Stimulated activated CD4-positive, alpha-beta T cell treated with anti-CD3 and anti-CD28 coated beads, Interleukin-2, amount 100 ng/mL, for 48 hours (primary cell): ENCODE measurements around the gene COL23A1.

ENCODE experiments used
- DNase-seq, 2 donors: peaks; one replicate each; pipeline ENCODE4 v3.0.0-alpha.2; 2020

Gene COL23A1

DNA sequence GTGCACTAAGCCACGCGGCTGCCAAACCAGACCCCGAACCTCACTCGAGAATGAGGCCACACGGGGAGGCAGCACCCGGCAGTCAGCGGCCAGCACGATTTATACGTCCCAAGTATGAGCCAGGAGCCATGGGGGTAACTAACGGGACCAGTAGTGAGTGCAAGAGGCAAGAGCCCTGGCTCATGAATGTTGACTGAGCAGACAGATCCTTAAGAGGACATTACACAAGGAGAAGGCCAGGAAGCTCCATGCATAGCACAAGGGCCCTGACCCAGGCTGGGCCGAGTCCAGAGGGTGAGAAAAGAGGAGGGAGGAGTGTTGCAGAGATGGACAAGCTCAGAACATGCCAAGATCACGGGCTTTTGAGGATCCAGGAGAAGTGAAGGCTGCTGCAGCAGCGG, 299.0 kb downstream of the COL23A1 start:
- DNase-seq, result no peak

DNA sequence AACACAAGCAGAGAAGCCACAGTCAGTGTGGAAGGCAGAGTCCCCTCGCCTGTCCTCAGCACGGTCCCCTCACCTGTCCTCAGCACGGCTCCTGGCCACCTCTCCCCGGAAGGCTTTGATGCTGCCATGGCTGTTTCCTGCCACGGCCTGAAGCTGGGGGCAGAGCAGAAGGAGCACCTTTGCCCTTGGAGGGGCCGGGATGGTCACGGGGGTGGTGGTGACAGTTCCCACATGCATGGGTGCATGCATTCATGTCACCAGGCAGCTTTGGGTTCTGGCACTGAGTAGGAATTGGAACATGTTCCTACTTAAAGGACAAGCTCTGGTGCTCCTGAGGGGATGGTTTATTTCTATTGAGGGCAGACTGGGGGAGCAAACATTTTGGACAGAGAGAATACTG, 299.8 kb downstream of the COL23A1 start:
- DNase-seq, result no peak

DNA sequence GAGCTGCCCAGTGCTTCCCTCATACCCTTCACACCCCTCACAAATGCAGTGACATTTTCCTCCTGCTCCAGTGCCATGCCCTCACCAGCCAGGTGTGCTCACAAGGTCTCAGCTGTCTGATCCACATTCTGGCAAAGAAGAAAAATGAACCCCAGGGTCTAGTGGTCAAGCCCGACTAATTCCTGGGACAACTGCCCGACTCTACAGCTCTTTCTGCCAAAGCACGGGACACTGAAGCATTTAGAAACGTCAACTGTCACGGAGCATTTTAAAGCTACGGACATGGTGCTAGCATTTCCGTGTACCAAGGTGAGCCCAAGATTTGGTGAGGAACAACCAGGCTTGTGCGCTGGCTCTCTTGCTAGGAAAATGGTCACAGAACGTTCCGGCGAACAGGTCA, 300.8 kb downstream of the COL23A1 start:
- no peak for DNase-seq

DNA sequence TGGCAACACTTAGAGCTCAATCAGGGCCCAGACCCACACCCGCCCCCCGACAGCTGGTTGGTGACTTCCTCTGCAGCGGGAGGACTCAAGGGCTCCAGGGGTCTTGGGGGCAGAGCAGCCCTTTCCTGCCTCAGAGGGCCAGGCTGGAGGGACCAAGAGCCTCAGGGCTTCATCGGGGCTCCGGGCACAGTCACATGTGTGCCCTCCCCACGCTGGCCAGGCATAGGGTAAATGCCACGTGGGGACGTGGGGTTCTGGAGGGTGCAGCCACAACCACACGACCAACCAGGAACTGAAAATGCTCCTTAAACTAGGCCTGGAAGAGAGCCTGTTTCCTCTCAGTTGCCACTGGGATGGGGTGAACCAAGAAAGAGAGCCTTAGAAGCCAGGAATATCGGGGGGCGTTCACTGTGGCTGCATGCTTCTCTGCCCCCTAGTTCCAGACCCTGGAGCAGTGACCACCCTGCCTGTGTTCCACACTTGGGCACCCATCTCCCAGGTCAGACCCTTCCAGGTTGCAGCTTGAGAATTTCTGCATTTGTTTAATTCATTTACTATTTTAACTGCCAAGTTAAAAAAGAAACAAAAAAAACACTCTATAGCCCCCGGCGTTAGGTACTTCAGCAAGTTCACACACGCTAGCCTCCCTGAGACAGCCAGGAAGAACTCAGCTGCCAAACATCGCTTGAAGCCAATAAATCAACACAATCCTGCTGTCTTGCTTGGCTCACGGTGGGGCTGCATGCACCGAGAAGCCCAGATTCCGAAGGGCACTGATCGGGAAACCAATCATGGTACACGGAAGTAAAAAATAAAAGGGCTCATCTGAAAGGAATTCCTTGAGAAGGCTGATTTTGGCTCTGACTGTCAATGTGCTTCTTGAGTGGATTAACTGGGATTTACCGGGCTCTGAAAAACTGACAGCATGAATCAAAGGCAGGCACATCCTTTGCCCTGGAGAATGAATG, 301.5 kb downstream of the COL23A1 start:
- DNase-seq, result no peak

DNA sequence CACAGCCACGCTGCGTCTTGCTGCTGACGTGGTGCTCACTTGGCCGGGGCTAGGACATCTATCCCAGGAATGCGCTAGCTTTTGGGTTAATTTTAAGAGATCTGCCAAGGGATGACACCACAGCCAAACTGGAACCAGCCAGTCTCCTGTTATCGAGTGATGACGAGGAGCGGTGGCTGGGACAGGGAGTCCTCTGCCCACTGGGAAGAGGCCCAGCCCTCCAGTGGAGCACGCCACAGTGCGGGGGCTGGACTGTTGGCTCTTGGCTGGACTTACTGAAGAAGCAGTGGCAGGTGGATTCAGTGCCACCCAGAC, 302.4 kb downstream of the COL23A1 start:
- no peak for DNase-seq

DNA sequence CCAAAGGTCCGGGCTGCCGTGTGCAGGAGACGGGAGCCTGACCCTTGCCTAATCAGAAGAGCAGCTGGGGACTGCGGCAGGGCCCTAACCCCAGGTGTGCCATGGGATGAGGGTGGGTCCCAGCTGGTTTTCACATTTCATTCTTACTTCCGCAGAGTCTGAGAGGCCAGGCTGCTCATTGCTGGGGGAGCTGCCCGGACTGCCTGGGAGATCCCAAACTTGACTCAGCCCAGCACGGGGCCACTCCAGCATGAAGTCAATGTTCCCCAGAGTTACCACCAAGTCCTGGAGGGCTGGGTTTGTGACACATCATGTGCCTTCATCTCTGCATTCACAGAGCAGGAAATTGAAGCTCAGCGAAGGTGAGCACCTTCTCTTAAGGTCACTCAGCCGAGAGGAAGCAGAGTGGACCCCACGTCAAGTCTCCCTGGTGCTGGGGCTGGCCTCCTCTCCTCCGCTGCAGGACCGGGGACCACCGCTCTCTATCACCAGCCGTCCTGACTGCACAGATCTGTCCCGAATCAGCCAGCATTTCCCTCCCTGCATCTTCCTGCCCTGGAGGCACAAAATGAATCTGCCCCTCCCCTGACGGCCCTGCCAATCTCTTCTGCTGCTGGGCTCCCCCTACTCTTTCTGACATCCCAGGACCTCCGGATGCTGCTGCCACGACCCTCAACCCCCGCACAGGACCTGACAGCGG, 303.0 kb downstream of the COL23A1 start:
- no peak for DNase-seq

DNA sequence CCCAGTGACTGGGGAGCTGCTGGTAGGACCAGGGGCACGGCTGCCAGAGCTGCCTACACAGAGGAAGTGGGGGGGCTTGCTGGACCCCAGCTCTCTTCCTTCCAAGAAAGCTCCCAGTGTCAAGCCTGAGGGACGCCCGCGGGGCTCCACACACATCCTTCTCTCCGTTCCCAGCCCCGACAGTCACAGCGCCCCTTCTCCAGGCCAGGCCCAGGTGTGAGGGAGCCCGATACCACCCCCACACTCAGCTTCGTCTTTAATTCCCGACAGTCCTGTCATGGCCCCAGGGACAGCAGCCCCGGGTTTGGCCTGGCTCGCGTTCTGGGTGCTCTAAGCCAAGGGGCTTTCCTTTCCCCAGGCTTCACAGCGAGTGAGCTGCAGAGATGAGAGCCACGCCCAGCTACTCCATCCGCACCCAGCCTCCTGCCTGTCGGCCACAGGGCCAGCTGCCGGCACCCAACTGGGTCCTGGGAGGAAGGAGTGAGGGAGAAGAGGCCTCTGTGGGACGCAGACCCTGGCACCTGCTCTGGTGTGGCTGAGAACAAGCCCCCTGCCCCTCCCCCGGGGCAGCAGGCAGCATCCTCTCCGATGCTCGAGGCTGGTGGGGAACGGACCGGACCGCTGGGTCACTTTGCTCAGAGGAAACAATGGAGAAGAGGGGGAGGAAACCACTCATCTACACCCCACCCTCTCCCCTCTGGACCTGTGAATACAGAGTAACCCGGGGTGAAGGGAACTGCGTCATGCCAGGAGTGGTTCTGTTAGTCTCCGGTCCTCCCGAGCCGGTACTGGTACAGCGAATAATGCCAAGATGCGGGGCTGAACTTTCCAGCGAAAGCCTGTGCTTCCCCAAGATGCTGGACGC, 303.7 kb downstream of the COL23A1 start:
- DNase-seq, result no peak

DNA sequence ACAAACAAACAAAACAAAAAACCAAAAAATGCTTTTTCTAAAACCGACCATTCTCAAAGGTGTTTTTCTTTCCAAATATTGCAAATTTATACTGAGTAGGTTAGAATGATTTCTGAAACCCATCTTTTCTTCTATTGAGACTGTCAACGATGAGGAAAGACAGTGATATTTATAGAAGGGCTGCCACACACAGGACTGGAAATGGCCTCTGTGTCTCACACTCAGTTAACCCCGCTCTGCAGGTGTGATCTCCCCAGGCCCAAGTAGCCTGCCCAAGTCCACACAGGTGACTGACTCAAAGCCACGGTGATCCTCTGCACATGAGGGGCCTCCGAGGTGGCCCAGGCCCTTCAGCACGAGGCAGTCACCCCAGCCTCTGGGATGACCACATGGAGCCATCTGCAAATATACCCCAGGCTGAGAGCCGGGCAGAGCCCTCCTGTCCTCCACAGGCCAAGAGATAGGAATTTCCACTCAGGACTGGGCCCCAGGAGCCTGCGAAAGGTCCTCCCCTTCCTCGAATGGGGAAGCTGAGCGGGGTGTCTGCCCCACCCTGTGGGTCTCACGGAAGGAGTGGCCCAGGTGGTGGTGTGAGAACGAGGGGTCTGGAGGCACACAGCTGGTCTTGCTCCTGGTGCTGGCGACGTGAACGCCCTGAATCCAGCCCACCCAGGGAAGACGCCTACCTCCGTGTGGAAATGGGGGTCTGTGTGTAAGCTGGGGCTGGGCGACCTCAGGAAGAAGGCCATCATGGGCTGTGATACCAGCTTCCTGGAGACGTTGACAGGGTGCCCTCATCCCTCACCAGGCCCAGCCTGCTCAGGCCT, 304.6 kb downstream of the COL23A1 start:
- DNase-seq, result no peak

DNA sequence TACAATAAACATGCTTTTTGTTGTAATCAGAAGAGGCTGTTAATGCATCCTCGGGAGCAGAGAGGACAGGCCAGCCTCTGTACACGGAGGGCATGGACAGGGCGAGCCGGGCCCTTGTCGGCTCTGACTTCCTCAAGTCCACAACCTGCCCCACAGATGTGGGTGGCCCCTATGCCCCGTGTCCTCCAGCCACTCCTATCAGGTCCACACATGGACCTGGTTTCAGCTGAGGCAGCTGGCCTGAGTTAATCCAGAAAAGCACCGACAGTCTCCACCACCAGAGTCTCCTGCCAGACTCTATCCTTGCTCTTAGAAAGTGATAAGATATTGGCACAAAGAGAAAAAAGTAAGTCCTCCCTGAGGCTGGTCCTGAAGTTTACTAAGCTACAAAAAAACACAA, 305.2 kb downstream of the COL23A1 start:
- DNase-seq, result no peak

DNA sequence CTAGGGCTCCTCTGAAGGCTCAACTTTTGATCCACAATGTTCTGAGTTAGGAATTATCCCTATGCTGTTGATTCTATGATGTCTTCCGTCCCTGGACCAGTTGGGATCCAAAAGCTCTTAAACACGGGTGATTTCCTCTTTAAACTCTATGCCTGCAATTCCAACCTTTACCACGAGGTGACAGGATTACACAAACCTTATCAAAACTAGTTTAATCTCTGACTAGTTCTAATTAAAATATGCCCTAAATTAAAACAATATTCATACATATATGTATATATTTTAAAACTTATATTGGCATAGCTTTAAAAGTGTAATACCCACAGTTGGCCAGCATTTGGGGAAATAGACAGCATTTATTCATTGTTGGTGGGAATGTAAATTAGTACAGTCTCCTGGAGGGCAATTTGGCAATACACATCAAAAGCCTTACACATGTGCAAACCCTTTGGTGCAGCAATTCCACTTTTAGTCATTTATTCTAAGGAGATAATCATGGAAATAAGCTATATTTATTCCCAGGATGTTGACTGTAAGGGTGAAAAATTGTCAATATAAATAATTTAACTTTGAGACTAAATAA, 306.0 kb downstream of the COL23A1 start:
- peak; percentile 16 to 26 for DNase-seq

DNA sequence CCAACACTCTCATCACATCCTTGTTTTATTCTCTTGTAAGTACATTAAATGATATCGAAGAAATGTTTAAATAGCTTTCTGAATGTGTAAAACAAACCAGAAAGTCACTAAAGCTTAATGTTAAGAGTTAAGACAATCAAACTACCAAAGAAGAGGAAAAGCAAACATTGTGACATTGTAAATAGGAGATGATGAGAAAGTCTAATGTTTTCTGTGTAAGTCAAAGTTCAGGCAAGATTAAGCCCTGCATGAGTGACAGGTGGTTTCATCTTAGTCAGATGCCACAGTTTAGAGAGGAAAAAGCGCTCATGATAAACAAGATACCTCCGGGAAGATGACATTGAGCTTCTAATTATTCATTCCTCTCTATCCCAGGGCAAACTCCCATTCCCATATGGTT, 306.7 kb downstream of the COL23A1 start:
- no peak for DNase-seq

DNA sequence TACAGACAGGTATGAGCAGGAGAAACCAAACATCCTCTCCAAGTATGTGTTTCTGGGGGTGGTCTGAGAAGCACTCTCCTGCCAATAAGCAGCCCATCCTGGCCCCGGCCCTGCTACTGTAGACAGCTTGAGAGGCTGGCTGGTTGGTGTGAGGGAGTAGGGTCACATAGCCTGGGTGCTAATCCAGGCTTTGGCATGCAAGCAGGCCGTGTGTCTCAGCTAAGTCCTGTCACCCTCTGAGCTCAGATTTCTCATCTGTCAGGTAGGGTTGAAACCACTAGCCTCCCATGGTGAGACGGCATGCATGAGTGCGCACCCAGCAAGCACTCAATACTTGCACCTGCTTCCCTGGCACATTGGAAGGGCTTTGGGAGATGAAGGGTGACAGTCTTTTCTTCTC, 307.8 kb downstream of the COL23A1 start:
- DNase-seq, result no peak

DNA sequence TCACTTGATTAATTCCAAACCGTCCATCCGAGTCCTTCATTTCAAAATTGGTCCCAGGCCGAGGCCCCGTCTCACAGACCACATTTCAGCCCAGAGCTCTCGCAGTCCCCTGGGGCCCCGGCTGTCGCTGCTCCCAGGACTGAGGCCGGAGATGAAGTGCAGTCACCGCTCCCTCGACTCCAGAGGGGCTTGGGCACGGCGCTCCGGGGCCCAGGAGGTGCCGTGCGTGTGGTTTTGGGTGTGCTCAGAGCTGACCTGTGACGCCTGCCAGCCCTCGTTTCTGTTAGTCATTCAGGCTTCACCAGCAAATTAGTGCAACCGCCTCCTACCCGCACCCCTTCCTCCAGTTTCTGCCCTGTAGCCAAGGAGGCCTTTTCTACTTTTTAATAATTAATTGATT, 308.9 kb downstream of the COL23A1 start:
- DNase-seq, result no peak

DNA sequence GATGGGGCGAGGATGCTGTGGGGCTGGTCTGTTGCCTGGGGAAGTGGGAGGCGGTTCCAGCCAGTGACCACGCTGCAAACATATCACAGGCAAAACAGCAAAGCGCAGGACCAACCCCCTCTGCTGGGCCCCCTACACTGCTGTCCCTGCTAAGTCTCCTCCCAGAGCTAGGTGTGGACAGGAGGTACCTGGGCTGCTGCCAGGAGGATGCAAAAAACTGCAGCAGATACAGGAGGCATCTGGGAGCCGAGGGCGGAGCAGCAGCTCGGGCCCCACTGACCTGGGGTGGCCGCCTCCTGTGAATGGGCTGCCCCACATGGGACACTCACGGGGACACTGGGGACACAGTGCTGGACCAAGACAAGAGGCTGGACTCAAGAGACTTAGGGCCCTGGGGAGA, 309.6 kb downstream of the COL23A1 start:
- DNase-seq, result no peak

DNA sequence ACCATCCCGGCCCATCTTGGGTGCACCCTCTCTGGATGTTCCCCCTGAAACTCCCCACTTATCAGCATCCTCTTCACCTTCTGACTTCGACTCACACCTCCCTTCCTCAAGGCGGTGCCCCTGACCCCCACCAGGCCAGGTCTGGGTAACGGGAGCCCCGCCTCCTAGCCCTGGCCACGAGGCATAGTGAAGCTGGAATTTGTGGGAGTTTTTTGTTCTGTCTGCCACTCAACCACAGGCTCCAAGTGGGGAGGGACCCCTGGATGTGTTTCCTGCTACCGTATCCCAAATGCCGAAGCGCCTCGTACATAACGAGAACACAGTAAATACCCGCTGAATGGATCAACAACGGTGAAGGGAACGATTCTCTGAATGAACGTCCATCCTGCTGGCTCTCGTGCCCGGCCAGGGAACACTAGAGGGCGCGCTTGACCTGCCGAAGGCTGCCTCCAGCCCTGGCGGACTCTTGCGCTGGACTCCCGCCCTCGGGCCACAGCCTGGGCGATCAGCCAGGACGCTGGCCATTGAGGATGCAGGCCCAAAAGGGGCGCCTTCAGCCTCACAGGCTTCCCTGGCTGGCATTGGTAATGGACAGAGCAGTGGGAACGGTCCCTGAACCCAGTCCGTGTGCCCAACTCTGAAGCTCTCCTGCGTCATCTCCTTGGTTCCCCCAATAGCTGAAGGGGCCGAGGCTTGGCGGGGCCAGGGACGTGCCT, 310.3 kb downstream of the COL23A1 start:
- DNase-seq, result peak; percentile 63

DNA sequence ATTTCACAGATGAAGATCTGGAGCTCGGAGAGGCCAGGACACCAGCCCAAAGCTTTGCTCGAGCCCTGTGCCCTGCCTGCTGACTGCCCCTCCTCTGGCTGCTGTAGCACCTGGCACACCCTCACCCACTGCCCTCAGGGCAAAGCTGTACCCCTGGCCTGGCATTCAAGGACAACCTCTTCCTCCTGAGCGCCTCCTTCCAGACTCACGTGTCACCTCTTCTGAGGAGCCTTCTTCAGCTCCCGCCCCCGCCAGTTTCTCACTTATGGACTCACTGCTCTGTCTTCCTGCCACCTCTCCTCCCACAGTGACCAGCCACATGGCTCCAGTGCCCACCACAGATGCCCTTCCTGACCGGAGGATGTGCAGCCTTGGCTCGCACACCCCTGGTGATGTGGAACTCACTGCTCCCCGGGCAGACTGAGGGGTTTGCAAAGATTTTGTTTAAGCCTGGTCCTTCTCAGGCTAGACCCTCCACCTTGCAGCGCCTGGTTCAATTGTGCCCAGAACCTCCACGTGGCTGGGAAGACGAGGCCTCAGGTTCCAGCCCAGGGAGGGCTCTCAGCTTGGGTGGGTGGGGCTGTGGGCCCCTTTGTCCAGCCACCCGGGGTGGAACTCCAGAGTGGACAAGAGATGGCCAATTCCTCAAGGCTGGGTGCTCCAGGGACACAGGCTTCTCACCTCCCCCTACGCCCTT, 311.0 kb downstream of the COL23A1 start:
- no peak for DNase-seq

DNA sequence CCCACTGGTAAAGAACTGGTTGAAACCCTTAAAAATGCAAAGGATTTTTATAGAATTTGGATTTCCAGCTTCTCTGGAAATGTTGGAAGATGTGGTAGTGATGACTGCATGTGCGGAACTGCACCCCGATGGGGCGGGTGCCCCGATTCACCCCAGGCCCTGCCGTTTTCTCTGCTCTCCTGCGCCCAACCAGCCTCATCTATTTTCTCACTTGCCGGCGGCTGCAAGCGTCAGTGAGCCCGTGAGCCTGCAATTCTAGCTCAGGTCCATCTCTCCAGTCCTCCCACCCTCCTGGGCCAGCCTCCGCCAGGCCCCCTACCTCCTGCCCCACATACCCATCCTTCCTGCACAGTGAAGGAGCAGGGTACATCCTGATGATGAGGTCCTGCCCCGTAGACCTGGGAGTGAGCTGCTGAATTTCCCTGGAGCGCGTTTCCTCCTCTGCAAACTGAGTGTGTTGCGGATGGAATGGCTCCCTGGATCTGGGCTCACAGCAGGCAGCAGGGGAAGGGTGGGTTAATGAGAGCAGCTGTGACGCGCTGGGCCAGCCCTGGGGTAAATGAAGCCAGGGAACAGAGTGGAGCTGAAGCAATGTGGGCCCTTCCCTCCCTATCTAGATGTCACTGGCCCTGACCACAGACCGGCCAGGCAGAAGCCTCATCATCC, 311.7 kb downstream of the COL23A1 start:
- no peak for DNase-seq

DNA sequence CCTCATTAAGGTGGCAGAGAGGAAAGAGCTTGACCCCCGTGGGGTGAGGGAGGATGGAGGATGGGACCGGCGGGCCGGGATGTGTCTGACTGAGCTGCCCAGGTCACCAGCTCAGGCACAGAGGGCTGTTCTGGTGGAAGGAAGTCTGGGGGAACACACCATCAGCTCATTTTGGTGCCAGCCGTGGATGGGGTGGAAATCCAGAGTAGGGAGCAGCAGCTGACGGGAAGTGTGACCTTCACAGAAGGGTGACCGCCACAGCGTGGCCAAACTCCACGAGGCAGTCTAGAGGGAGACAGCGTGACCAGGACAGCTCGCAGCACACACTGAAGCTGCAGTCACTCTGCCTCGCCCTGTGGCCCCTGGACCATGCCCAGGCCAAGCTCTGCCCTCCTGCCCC, 312.3 kb downstream of the COL23A1 start:
- DNase-seq, result no peak

DNA sequence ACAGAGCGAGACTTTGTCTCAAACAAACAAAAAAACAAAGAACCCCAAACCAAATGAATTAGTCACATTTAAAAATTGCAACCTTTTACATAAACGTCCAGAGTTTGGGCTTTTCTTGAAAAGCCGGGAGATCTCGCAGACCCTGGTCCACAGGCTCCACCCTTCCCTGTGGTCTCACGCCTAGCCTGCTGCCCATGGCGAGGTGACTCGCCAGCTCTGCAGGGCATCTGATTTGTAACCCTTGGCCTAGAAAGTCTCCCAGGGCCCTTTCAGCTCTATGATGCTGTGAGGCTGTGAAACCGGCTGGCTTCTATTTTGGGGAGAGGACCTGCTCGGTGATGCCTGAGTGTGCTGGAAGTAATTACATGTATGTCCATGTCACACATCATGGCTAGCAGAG, 312.8 kb downstream of the COL23A1 start:
- DNase-seq, result no peak
